ENCODE data around the gene SLC35A2. TPM values are rescaled to one million over a fixed set of nuclear protein-coding genes. Genes with fewer than 3 reads are reported as not detected.

SLC35A2 gene
- 10 to 100 TPM; 18.3 to 22.2 TPM for total RNA-seq

- Mint-ChIP-seq H3K9me3 (no peaks in the 10 kb centered on the region), H3K36me3 (peaks cover 37 to 48% of the 10 kb centered on the region in 2 donors), H3K27ac (peak within 1 kb of the TSS; percentile 95 to 97)
- ATAC-seq = peak; percentile 75
- peak; percentile 82 to 86 for DNase-seq (ENCODE audit: low spot score in 2 of 2)
These were observed at the start of gene SLC35A2 for GRCh38 chrX:48911412-48912182. Gene SLC35A2 (minus strand): TSS chrX:48911646. CDS start chrX:48911636, 10 bp downstream.

DNA sequence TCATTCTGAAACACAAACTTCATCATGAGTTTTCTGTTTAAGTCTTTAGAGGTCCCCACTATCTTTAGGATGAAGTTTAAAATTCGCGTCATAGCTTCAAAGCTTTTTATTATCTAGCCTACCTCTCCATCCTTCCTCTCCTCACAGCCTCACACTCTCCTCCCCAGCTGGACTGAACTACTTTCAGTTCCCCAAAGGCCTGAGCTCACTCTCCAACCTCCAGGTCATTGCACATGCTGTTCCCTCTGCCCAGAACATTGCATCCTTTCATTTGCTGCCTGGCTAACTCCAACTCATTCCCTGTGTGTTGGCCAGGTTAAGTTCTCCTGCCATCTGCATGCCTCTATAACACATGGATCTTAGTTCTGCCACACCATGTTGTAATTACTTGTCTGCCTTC, 48.8 kb upstream of the SLC35A2 start:
- Mint-ChIP-seq H3K36me3 (peaks cover 0 to 12% of the 10 kb centered on the region in 2 donors), H3K9me3 (no peaks in the 10 kb centered on the region), H3K27ac (peak overlapping the region; percentile 75 to 98)
- DNase-seq (ENCODE audit: low spot score in 2 of 2) (no peak), ATAC-seq (no peak)

DNA sequence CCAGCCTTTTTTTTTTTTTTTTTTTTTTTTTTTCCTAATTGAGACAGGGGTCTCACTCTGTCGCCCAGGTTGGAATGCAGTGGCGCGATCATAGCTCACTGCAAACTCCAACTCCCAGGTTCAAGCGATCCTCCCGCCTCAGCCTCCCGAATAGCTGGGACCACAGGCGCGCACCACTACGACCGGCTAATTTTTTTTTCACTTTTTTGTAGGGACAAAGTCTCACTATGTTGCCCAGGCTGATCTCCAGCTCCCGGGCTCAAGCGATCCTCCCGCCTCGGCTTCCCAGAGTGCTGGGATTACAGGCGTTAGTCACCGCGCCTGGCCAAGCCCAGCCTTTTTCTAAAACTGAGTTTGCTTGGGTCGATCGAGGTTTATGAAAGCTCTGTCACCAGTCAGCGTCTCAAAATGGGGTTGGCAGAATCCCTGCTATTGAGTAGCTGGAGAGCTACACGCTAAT, 47.2 kb upstream of the SLC35A2 start:
- ATAC-seq (peak in 1 of 2 donors; percentile 15), DNase-seq (ENCODE audit: low spot score in 2 of 2) (no peak)
- peak overlapping the region; percentile 98 to 100 for H3K27ac Mint-ChIP-seq
- peaks cover 0 to 17% of the 10 kb centered on the region in 2 donors for H3K36me3 Mint-ChIP-seq
- H3K9me3 Mint-ChIP-seq = no peaks in the 10 kb centered on the region

DNA sequence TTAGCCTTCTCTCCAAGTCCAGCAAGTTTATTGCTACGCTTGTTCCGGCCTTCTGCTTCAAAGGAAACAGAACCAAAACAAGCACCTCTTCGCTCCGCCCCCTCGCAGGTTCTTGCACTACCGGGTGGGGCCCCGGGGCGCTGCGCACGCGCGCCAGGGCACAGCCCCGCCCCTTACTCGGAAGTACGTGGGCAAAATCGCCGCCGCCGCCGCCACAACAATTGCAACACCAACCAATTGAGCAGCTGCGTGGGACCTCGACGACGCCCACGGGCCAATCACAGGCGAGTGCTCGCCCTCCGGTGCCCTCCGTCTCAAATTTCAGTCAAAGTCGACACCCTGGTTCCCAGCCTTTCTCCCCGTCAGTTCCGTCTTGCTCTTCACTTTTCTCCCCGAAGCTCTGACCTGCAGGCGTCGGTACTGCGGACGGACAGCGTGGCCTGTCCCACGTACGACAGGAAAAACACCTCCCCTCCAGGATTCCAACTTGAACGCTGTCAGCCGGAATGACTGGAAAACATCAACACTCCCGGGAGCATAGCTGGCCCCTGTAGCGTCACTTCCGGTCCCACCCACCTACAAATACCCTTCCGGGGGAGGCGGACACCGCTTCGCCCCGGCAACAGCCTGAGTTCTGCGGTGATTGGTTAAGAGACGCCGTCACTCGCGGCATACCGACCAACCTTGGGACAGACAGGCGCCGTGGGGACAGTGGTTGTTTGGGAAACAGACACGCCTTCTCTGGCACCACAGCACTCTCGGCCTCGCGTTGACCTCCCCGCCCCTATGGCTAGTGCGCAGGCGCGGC, 46.6 kb upstream of the SLC35A2 start:
- peak; percentile 89 to 95 for DNase-seq (ENCODE audit: low spot score in 2 of 2)
- no peaks in the 10 kb centered on the region for H3K9me3 Mint-ChIP-seq
- ATAC-seq = peak; percentile 90

DNA sequence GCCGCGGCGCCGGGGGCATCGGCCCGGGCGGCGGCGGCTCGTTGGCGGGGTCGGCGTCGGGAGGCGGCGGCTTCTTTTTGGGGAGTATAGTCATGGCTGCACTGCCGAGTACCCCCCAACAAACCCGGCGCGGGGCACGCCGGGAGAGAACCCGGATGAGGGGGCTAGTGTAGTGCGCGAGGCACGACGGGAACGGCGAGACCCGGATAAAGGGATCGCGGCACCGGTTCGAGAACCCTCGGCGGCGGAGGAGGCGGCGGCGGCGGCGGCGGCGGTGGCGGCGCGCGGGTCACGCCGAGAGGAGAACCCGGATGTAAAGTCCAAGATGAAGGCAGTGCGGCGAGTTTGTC, 46.0 kb upstream of the SLC35A2 start, which contains the start of gene OTUD5:
Gene OTUD5, minus strand, starts transcription at position 131 of the 350 bp plus-strand sequence. Its CDS starts 37 bp downstream, at position 94.
- Mint-ChIP-seq H3K9me3 (no peaks in the 10 kb centered on the region), H3K36me3 (peaks cover 0 to 17% of the 10 kb centered on the region in 2 donors), H3K27ac (peak within 1 kb of the TSS; percentile 98 to 100)
- peak; percentile 15 to 67 for ATAC-seq
- DNase-seq (ENCODE audit: low spot score in 2 of 2) = peak; percentile 62

More for the DNA sequence above, 46.6 kb upstream of the SLC35A2 start:
- Mint-ChIP-seq H3K27ac (peak overlapping the region; percentile 98 to 100), H3K36me3 (peaks cover 0 to 17% of the 10 kb centered on the region in 2 donors)

- DNase-seq (ENCODE audit: low spot score in 2 of 2) (peak in 1 of 2 donors; percentile 81), ATAC-seq (peak in 1 of 2 donors; percentile 40)
- Mint-ChIP-seq H3K9me3 (no peaks in the 10 kb centered on the region), H3K27ac (peak overlapping the region; percentile 91 to 98), H3K36me3 (peaks cover 0 to 17% of the 10 kb centered on the region in 2 donors)
These were observed 45.4 kb upstream of the SLC35A2 start for GRCh38 chrX:48956728-48957414.

- Mint-ChIP-seq H3K36me3 (peaks cover 0 to 7% of the 10 kb centered on the region in 2 donors), H3K9me3 (no peaks in the 10 kb centered on the region), H3K27ac (no peak overlapping the region)
- DNase-seq (ENCODE audit: low spot score in 2 of 2) (no peak), ATAC-seq (no peak)
These were observed 37.1 kb upstream of the SLC35A2 start for GRCh38 chrX:48948589-48948988.

DNA sequence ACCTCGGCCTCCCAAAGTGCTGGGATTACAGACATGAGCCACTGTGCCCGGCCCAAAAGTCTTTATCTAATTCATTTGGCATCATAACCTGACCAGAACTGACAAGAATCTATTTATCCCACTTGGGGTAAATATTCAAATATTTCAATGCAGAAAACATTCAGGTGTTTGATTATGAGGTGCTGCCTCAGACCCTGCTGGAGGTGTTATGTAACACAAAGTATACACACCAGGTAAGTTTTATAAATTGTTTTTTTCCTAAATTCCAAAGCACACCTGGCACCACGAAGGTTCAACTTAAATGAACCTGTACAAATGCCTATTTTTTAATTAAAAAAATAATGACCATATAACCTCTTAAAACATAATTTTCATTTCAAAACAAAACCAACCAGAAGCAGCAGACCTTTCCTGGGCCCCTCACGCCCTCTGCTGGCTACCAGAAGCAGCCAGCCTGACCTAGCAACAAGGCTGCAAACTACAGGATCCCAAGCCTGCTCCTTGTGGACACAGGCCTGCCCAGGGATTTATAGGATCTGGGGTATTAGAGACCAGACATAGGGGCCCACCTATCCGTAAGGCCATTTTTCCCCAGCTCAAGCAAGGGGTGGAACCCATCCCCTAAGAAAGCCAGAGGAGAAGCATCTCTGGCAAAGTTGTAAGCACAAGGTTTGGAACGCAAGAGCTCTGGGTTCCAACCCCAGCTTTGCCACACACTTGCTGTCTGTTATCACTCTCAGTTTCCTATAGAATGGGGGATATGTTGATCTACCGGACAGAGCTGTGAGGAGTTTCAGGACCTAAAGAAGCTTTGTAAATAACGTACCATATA, 34.3 kb upstream of the SLC35A2 start:
- peak in 1 of 2 donors; percentile 63 for ATAC-seq

GRCh38 chrX:48942895-48943294, 31.4 kb upstream of the SLC35A2 start:
- Mint-ChIP-seq H3K27ac (peak overlapping the region; percentile 87 to 96), H3K36me3 (peaks cover 14 to 35% of the 10 kb centered on the region in 2 donors), H3K9me3 (no peaks in the 10 kb centered on the region)
- ATAC-seq (peak in 1 of 2 donors; percentile 17), DNase-seq (ENCODE audit: low spot score in 2 of 2) (no peak)

More for the DNA sequence above, 34.3 kb upstream of the SLC35A2 start:
- Mint-ChIP-seq H3K27ac (peak overlapping the region in 1 of 2 donors; percentile 64), H3K9me3 (no peaks in the 10 kb centered on the region), H3K36me3 (peaks cover 14 to 26% of the 10 kb centered on the region in 2 donors)
- no peak for DNase-seq (ENCODE audit: low spot score in 2 of 2)

- Mint-ChIP-seq H3K36me3 (peaks cover 14 to 41% of the 10 kb centered on the region in 2 donors), H3K27ac (peak overlapping the region; percentile 90 to 97), H3K9me3 (no peaks in the 10 kb centered on the region)
- DNase-seq (ENCODE audit: low spot score in 2 of 2) (no peak), ATAC-seq (no peak)
These were observed 29.0 kb upstream of the SLC35A2 start for GRCh38 chrX:48940404-48940955.

- H3K9me3 Mint-ChIP-seq = no peaks in the 10 kb centered on the region
- ATAC-seq (no peak), DNase-seq (ENCODE audit: low spot score in 2 of 2) (no peak)
- H3K36me3 Mint-ChIP-seq = peaks cover 19 to 50% of the 10 kb centered on the region in 2 donors
- H3K27ac Mint-ChIP-seq = peak overlapping the region; percentile 94 to 97
These were observed 28.2 kb upstream of the SLC35A2 start for GRCh38 chrX:48939524-48940228.

DNA sequence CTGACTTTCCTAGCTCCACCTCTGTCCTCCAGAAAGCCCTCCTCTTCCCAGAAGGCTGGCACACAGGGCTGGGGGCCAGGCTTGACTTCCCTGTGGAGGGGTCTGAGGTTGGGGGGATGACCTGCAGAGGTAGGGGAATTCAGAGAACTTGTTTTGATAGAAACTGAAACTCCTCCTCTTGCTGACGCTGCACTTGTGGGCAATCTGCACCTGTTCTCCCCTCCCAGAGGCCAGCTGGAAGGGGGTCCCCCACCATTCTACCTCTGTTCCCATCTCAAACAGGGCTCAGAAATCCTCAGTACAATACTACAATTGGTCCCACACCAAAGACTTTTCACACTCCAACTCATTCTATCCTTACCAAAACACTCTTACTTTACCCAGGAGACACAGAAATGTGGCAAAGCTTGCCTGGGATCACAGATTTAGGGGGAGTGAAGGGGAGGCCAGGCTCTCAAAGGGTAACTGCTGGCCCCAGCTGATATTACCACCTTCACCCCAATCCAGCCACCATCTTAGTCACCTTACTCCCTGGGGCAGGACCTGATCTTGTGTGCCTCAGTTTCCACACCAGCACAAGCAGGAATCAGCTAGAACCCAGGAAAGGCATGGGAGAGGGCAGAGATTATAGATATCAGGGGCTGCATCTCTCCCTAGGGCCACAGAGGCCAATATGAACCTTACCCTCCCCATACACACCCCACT, 27.4 kb upstream of the SLC35A2 start:
- Mint-ChIP-seq H3K9me3 (no peaks in the 10 kb centered on the region), H3K36me3 (peaks cover 27 to 51% of the 10 kb centered on the region in 2 donors), H3K27ac (peak overlapping the region; percentile 94 to 97)
- ATAC-seq (peak; percentile 51 to 65), DNase-seq (ENCODE audit: low spot score in 2 of 2) (peak; percentile 67 to 82)

GRCh38 chrX:48937054-48937907, 25.8 kb upstream of the SLC35A2 start:
- DNase-seq (ENCODE audit: low spot score in 2 of 2) (peak; percentile 80 to 92), ATAC-seq (peak; percentile 63 to 74)
- Mint-ChIP-seq H3K27ac (peak overlapping the region; percentile 94 to 97), H3K36me3 (peaks cover 28 to 52% of the 10 kb centered on the region in 2 donors), H3K9me3 (no peaks in the 10 kb centered on the region)
